Measurements from ENCODE around the gene IQCH.
"Not testable (repeated sequence)": the region's sequence is repeated elsewhere in the genome, so short reads cannot be mapped to it uniquely, and the experiment has no call there.

The IQCH gene

DNA sequence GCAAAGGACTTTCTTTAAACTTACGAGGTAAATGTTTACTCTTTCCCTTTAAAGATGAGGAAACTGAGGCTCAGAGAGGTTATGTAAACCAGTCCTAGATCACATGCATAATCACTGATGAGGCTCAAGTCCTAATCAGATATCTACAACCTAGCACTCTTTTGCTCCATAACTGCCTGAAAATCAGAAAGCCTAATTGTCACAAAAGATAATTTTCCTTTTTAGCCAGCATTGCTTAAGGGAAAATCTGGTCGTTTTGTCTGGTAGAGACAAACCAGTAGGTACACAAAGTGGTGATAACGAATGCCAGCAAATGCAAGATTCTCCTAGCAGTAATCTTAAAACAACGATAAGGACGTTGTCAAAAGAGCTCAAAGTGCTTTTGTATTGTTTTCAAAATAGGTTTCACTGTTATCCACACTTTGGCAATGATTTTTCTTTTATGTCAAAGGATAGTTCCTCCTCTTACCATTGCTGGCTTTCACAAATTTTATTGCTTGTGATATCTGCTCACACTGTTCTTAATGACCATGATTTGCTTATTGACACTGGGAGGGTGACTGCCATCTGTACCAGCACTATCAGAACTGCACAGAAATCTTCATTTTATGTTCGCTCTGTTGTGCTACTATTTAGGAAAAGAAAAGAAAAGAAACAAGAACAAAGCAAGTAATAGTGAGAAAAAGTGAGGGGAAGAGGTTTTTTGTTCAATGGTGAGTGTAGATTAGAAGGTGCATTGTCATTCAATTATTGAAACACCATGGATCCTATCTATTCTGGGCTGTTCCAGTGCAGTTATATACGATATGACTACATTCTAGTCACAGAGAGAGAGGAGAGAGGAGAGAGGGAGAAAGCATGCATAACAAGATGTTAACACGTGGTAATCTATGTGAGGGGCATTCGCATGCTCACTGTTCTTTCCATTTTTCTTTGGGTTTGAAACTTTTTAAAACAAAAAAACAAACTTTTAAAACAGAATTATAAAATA is 13.7 kb downstream of the IQCH start:
- TF ChIP-seq POLR2AphosphoS5 (IDR thresholded peaks at IDR 0.05; ENCODE audit: borderline replicate concordance, low read depth, low read length) (no peak), EZH2 (IDR thresholded peaks at IDR 0.05) (no peak), FOXP2 (optimal IDR thresholded peaks at IDR 0.05; ENCODE audit: control extremely low read depth, extremely low read length, insufficient read depth) (no peak)
- Histone ChIP-seq H3K27ac (no peak overlapping the region), H3K9me3 (ENCODE audit: low read depth, low read length) (no peaks in the 10 kb centered on the region), H3K4me3 (no peak overlapping the region), H3K36me3 (ENCODE audit: insufficient read depth, low read length) (no peaks in the 10 kb centered on the region), H3K9ac (ENCODE audit: insufficient read length) (no peak overlapping the region)
- no peak for DNase-seq (ENCODE audit: low read depth, low spot score)

DNA sequence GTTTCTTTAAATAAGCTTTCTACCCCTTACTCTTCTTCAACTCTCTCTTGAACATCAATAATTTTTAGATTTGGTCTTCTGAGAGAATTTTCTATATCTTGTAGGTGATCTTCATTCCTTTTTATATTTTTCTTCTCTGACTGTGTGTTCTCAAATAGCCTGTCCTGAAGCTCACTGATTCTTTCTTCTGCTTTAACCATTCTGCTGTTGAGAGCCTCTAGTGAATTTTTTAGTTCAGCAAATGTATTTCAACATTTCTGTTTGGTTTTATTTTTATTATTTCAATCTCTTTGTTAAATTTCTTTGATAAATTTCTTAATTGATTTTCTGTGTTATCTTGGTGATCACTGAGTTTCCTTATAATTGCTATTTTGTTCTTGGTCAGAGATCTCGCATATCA is 19.6 kb downstream of the IQCH start:
- no peak for DNase-seq (ENCODE audit: low read depth, low spot score)
- Histone ChIP-seq H3K9me3 (ENCODE audit: low read depth, low read length) (no peaks in the 10 kb centered on the region), H3K4me3 (no peak overlapping the region), H3K27ac (no peak overlapping the region), H3K36me3 (ENCODE audit: insufficient read depth, low read length) (no peaks in the 10 kb centered on the region), H3K9ac (ENCODE audit: insufficient read length) (no peak overlapping the region)
- TF ChIP-seq FOXP2 (optimal IDR thresholded peaks at IDR 0.05; ENCODE audit: control extremely low read depth, extremely low read length, insufficient read depth) (no peak), EZH2 (IDR thresholded peaks at IDR 0.05) (no peak), POLR2AphosphoS5 (IDR thresholded peaks at IDR 0.05; ENCODE audit: borderline replicate concordance, low read depth, low read length) (no peak)

DNA sequence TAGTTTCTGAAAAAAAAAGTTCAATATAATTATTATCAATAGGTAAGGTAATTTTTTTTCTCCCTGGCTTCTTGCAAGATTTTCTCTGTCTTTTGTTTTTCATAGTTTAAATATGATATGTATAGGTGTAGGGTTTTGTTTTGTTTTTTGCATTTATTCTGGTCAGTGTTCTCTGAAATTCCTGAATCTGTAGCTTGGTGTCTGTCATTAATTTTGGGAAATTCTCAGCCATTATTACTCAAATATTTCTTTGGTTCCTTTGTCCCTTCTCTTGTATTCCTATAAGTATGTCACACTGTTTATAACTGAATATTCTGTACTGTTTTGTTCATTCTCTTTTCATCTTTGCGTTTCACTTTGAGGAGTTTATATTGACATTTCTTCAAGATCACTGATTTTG is 22.1 kb downstream of the IQCH start:
- H3K4me3 ChIP-seq = no peak overlapping the region
- no peaks in the 10 kb centered on the region for H3K9me3 ChIP-seq (ENCODE audit: low read depth, low read length)
- no peak overlapping the region for H3K9ac ChIP-seq (ENCODE audit: insufficient read length)
- no peak overlapping the region for H3K27ac ChIP-seq
- no peak for TF ChIP-seq POLR2AphosphoS5 (IDR thresholded peaks at IDR 0.05; ENCODE audit: borderline replicate concordance, low read depth, low read length)
- no peak for TF ChIP-seq EZH2 (IDR thresholded peaks at IDR 0.05)
- no peak for TF ChIP-seq FOXP2 (optimal IDR thresholded peaks at IDR 0.05; ENCODE audit: control extremely low read depth, extremely low read length, insufficient read depth)
- DNase-seq (ENCODE audit: low read depth, low spot score) = no peak
- H3K36me3 ChIP-seq (ENCODE audit: insufficient read depth, low read length) = no peaks in the 10 kb centered on the region

GRCh38 chr15:67280217-67280616 is 25.6 kb downstream of the IQCH start:
- no peak for DNase-seq (ENCODE audit: low read depth, low spot score)
- Histone ChIP-seq H3K9ac (ENCODE audit: insufficient read length) (no peak overlapping the region), H3K27ac (no peak overlapping the region), H3K4me3 (no peak overlapping the region), H3K36me3 (ENCODE audit: insufficient read depth, low read length) (no peaks in the 10 kb centered on the region), H3K9me3 (ENCODE audit: low read depth, low read length) (no peaks in the 10 kb centered on the region)
- TF ChIP-seq POLR2AphosphoS5 (IDR thresholded peaks at IDR 0.05; ENCODE audit: borderline replicate concordance, low read depth, low read length) = no peak
- TF ChIP-seq EZH2 (IDR thresholded peaks at IDR 0.05) = no peak
- no peak for TF ChIP-seq FOXP2 (optimal IDR thresholded peaks at IDR 0.05; ENCODE audit: control extremely low read depth, extremely low read length, insufficient read depth)

GRCh38 chr15:67281714-67282113 is 27.1 kb downstream of the IQCH start:
- H3K9ac ChIP-seq (ENCODE audit: insufficient read length) = no peak overlapping the region
- TF ChIP-seq FOXP2 (optimal IDR thresholded peaks at IDR 0.05; ENCODE audit: control extremely low read depth, extremely low read length, insufficient read depth) (no peak), POLR2AphosphoS5 (IDR thresholded peaks at IDR 0.05; ENCODE audit: borderline replicate concordance, low read depth, low read length) (no peak), EZH2 (IDR thresholded peaks at IDR 0.05) (no peak)
- H3K27ac ChIP-seq = no peak overlapping the region
- DNase-seq (ENCODE audit: low read depth, low spot score) = no peak
- no peak overlapping the region for H3K4me3 ChIP-seq
- no peaks in the 10 kb centered on the region for H3K36me3 ChIP-seq (ENCODE audit: insufficient read depth, low read length)
- no peaks in the 10 kb centered on the region for H3K9me3 ChIP-seq (ENCODE audit: low read depth, low read length)

DNA sequence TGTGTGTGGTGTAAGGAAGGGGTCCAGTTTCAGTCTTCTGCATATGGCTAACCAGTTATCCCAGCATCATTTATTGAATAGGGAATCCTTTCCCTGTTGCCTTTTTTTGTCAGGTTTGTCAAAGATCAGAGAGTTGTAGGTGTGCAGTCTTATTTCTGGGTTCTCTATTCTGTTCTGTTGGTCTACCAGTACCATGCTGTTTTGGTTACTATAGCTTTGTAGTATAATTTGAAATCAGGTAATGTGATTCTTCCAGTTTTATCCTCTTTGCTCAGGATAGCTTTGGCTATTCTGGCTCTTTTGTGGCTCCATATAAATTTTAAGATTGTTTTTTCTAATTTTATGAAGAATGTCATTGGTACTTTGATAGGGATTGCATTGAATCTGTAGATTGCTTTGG is 31.0 kb downstream of the IQCH start:
- H3K4me3 ChIP-seq; H3K9ac ChIP-seq (ENCODE audit: insufficient read length); DNase-seq (ENCODE audit: low read depth, low spot score); H3K27ac ChIP-seq; H3K36me3 ChIP-seq (ENCODE audit: insufficient read depth, low read length); H3K9me3 ChIP-seq (ENCODE audit: low read depth, low read length): not testable (repeated sequence)

- not testable (repeated sequence) for DNase-seq (ENCODE audit: low read depth, low spot score); H3K27ac ChIP-seq; H3K9me3 ChIP-seq (ENCODE audit: low read depth, low read length); H3K9ac ChIP-seq (ENCODE audit: insufficient read length); H3K36me3 ChIP-seq (ENCODE audit: insufficient read depth, low read length); H3K4me3 ChIP-seq
These were observed 31.8 kb downstream of the IQCH start for GRCh38 chr15:67286400-67286799.

- TF ChIP-seq POLR2AphosphoS5 (IDR thresholded peaks at IDR 0.05; ENCODE audit: borderline replicate concordance, low read depth, low read length) (no peak), FOXP2 (optimal IDR thresholded peaks at IDR 0.05; ENCODE audit: control extremely low read depth, extremely low read length, insufficient read depth) (no peak), EZH2 (IDR thresholded peaks at IDR 0.05) (no peak)
- Histone ChIP-seq H3K4me3 (no peak overlapping the region), H3K36me3 (ENCODE audit: insufficient read depth, low read length) (no peaks in the 10 kb centered on the region), H3K27ac (no peak overlapping the region), H3K9ac (ENCODE audit: insufficient read length) (no peak overlapping the region), H3K9me3 (ENCODE audit: low read depth, low read length) (0 out of 2 replicates have a peak, but pooled peaks cover 3% of the 10 kb centered on the region)
- DNase-seq (ENCODE audit: low read depth, low spot score) = no peak
These were observed 35.7 kb downstream of the IQCH start for GRCh38 chr15:67290319-67290718.

GRCh38 chr15:67296188-67296587 is 41.6 kb downstream of the IQCH start:
- Histone ChIP-seq H3K36me3 (ENCODE audit: insufficient read depth, low read length) (no peaks in the 10 kb centered on the region), H3K9me3 (ENCODE audit: low read depth, low read length) (0 out of 2 replicates have a peak, but pooled peaks cover 3% of the 10 kb centered on the region), H3K4me3 (no peak overlapping the region), H3K27ac (no peak overlapping the region), H3K9ac (ENCODE audit: insufficient read length) (no peak overlapping the region)
- no peak for TF ChIP-seq EZH2 (IDR thresholded peaks at IDR 0.05)
- no peak for TF ChIP-seq FOXP2 (optimal IDR thresholded peaks at IDR 0.05; ENCODE audit: control extremely low read depth, extremely low read length, insufficient read depth)
- TF ChIP-seq POLR2AphosphoS5 (IDR thresholded peaks at IDR 0.05; ENCODE audit: borderline replicate concordance, low read depth, low read length) = no peak
- no peak for DNase-seq (ENCODE audit: low read depth, low spot score)
